ENCODE results near the gene KLHL24. TPM values are rescaled to one million over a fixed set of nuclear protein-coding genes. Genes with fewer than 3 reads are reported as not detected.
"Not testable (repeated sequence)": the region's sequence is repeated elsewhere in the genome, so short reads cannot be mapped to it uniquely, and the experiment has no call there.

The KLHL24 gene
- total RNA-seq, 2 donors from 2014 or later: 42.2 to 42.8 TPM

DNA sequence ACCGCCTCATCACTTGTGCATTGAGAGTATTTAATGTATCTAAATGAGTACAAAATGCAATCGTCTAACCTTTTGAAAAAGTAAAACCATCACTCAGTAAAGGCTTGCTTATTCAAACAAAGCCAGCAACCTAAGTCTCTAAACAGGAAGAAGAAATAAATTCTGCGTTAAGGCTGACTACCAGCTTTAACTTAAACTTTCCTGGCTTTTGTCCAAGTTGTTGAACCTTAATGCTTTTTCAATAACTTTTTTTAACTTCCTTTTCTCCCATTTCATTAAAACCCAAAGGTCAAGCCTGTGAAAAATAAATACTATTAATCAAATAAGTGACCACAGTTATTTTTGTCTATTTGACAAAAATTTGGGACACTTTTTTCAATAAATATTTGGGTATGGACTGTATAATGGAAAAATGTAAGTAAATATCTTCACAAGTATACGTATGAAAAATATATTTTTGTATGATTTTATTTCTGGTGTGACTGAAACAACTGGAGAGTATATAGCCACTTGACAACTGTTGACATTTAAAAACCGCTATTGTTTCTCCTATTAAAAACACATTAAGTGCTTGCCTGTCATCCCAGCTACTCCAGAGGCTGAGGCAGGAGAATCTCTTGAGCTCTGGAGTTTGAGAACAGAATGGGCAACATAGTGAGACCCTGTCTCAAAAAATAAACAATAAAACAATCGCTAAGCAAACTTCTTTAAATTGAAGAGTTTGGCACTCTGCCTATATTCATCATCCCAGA lies 2.9 kb downstream of the KLHL24 start:
- ATAC-seq (replicated peaks in 1 of 2) (no peak), DNase-seq (no peak)
- no peaks in the 10 kb centered on the region for H3K27me3 Mint-ChIP-seq (ENCODE audit: low read depth)
- peak overlapping the region; percentile 93 for H3K27ac Mint-ChIP-seq
- peaks cover 0 to 1% of the 10 kb centered on the region in 2 donors for H3K36me3 Mint-ChIP-seq (ENCODE audit: insufficient read depth in 2 of 2)
- no peaks in the 10 kb centered on the region for H3K9me3 Mint-ChIP-seq
- H3K4me3 Mint-ChIP-seq: peak overlapping the region; percentile 94 to 95
- H3K4me1 Mint-ChIP-seq (ENCODE audit: low read depth): peaks cover 58% of the 10 kb centered on the region

DNA sequence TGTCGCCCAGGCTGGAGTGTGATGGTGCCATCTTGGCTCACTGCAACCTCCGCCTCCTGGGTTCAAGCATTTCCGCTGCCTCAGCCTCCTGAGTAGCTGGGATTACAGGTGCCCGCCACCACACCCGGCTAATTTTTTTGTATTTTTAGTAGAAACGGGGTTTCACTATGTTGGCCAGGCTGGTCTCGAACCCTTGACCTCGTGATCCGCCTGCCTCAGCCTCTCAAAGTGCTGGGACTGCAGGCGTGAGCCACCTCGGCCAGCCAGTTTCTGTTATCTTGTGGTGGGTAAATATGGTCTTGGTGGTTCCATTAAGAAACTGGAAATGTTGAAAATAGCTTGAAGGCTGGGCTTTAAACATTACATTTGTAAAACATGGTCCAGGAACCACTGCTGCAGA lies 5.2 kb downstream of the KLHL24 start:
- H3K27me3 Mint-ChIP-seq (ENCODE audit: low read depth); H3K4me3 Mint-ChIP-seq; ATAC-seq (replicated peaks in 1 of 2); H3K27ac Mint-ChIP-seq; H3K36me3 Mint-ChIP-seq (ENCODE audit: insufficient read depth in 2 of 2); H3K9me3 Mint-ChIP-seq; DNase-seq: not testable (repeated sequence)
- H3K4me1 Mint-ChIP-seq (ENCODE audit: low read depth): peaks cover 51% of the 10 kb centered on the region

DNA sequence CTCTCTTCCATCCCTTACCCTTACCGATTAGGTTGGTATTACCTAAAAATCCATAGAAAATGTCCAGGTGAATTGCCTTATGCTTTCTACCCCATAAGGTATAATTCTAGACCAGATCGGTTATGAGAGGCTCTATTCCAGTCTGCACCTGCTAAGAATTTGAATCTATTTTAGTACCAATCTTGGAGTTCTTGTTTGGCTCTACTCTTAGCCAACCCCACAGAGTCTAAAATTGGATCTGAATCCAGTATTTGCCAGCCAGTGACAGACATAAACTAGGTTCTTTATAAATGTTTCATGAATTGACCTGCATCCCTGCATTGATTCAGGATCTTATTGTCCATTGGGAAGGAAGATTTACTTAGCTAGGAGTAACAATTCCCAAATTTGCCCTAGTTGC lies 6.5 kb downstream of the KLHL24 start:
- Mint-ChIP-seq H3K9me3 (no peaks in the 10 kb centered on the region), H3K27me3 (ENCODE audit: low read depth) (no peaks in the 10 kb centered on the region), H3K4me1 (ENCODE audit: low read depth) (peaks cover 50% of the 10 kb centered on the region), H3K4me3 (no peak overlapping the region), H3K36me3 (ENCODE audit: insufficient read depth in 2 of 2) (peaks cover 0 to 6% of the 10 kb centered on the region in 2 donors), H3K27ac (no peak overlapping the region)
- ATAC-seq (replicated peaks in 1 of 2) (no peak), DNase-seq (no peak)

DNA sequence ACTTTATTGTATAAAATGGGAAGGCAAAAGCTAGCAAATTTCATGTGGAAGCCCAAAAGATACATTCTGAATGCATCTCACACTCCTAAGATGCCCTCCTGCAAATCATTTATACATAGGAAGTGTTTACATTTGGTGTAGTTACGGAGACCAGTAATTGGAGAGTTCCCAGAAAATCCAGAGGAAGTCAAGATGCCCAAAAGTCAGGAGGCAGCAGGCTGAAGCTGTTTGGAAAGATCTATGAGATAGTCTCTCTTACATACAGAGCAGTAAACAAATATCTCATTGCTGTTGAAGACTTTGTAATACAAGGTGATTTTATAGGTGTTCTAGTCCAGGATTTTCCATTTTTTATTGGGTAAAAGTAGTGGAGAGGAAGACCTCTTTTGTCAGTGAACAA lies 8.8 kb downstream of the KLHL24 start:
- H3K27me3 Mint-ChIP-seq (ENCODE audit: low read depth): no peaks in the 10 kb centered on the region
- no peak for DNase-seq
- no peak for ATAC-seq (replicated peaks in 1 of 2)
- H3K4me1 Mint-ChIP-seq (ENCODE audit: low read depth): peaks cover 26% of the 10 kb centered on the region
- no peak overlapping the region for H3K27ac Mint-ChIP-seq
- peaks cover 0 to 6% of the 10 kb centered on the region in 2 donors for H3K36me3 Mint-ChIP-seq (ENCODE audit: insufficient read depth in 2 of 2)
- no peak overlapping the region for H3K4me3 Mint-ChIP-seq
- H3K9me3 Mint-ChIP-seq: no peaks in the 10 kb centered on the region

- H3K27ac Mint-ChIP-seq: no peak overlapping the region
- DNase-seq (no peak), ATAC-seq (replicated peaks in 1 of 2) (no peak)
- H3K4me3 Mint-ChIP-seq: no peak overlapping the region
- peaks cover 0 to under 1% of the 10 kb centered on the region in 2 donors for H3K9me3 Mint-ChIP-seq
- H3K27me3 Mint-ChIP-seq (ENCODE audit: low read depth): no peaks in the 10 kb centered on the region
- H3K36me3 Mint-ChIP-seq (ENCODE audit: insufficient read depth in 2 of 2): peaks cover under 1 to 13% of the 10 kb centered on the region in 2 donors
- peaks cover 16% of the 10 kb centered on the region for H3K4me1 Mint-ChIP-seq (ENCODE audit: low read depth)
Observed at GRCh38 chr3:183645254-183645653, 9.8 kb downstream of the KLHL24 start.

- no peaks in the 10 kb centered on the region for H3K27me3 Mint-ChIP-seq (ENCODE audit: low read depth)
- no peaks in the 10 kb centered on the region for H3K4me1 Mint-ChIP-seq (ENCODE audit: low read depth)
- no peak overlapping the region for H3K27ac Mint-ChIP-seq
- DNase-seq (no peak), ATAC-seq (replicated peaks in 1 of 2) (no peak)
- H3K36me3 Mint-ChIP-seq (ENCODE audit: insufficient read depth in 2 of 2): peaks cover 19 to 38% of the 10 kb centered on the region in 2 donors
- no peak overlapping the region for H3K4me3 Mint-ChIP-seq
- H3K9me3 Mint-ChIP-seq: peaks cover 7 to 13% of the 10 kb centered on the region in 2 donors
Observed at GRCh38 chr3:183650554-183650953, 15.1 kb downstream of the KLHL24 start.

- peaks cover 25 to 43% of the 10 kb centered on the region in 2 donors for H3K36me3 Mint-ChIP-seq (ENCODE audit: insufficient read depth in 2 of 2)
- DNase-seq: no peak
- peaks cover 8 to 13% of the 10 kb centered on the region in 2 donors for H3K9me3 Mint-ChIP-seq
Observed at GRCh38 chr3:183653209-183654064, 18.0 kb downstream of the KLHL24 start.

DNA sequence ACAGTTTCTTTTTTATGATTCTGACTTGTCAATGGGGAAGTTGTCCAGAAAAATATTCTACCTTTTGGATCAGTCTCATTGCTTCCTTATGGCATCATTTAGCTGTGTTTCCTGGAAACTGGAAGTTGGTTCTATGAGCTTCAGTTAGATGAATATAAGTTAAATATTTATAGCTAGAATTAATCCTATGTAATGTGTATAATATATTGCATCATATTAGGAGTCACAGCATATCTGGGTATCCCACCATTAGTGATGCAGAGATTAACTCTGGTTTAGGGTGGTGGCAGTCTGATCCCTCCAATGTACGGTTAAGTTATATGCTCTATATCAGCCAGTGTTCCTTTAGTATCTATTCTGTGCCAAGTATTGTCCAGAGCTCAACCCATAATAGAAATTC lies 19.3 kb downstream of the KLHL24 start:
- DNase-seq (no peak), ATAC-seq (replicated peaks in 1 of 2) (no peak)
- Mint-ChIP-seq H3K27me3 (ENCODE audit: low read depth) (no peaks in the 10 kb centered on the region), H3K4me3 (no peak overlapping the region), H3K9me3 (peaks cover 8 to 13% of the 10 kb centered on the region in 2 donors), H3K36me3 (ENCODE audit: insufficient read depth in 2 of 2) (peaks cover 25 to 42% of the 10 kb centered on the region in 2 donors), H3K4me1 (ENCODE audit: low read depth) (peaks cover 5% of the 10 kb centered on the region), H3K27ac (no peak overlapping the region)

More at GRCh38 chr3:183653209-183654064, 18.0 kb downstream of the KLHL24 start:
- Mint-ChIP-seq H3K27ac (peak overlapping the region; percentile 71), H3K27me3 (ENCODE audit: low read depth) (no peaks in the 10 kb centered on the region), H3K4me1 (ENCODE audit: low read depth) (no peaks in the 10 kb centered on the region), H3K4me3 (no peak overlapping the region)
- no peak for ATAC-seq (replicated peaks in 1 of 2)

DNA sequence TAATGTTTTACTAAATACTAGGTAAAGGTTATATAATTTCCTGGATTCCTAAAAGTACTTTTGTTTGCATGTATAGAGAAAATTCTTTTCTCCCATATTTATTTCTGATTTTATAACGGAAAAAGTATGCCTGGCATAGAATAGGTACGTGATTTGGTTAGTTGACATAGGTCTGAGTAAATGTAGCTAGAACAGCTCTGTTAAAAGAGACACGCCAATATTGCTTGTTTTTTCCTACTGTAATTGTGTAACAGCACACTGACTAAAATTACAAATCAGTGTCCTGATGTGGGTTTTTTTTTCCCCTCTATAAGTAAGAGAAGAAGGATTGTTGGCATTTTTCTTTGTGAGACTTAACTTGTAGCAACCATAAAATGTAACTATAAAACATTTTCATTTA lies 26.7 kb downstream of the KLHL24 start:
- H3K36me3 Mint-ChIP-seq (ENCODE audit: insufficient read depth in 2 of 2): peaks cover 3 to 10% of the 10 kb centered on the region in 2 donors
- H3K4me1 Mint-ChIP-seq (ENCODE audit: low read depth): peaks cover 13% of the 10 kb centered on the region
- no peak overlapping the region for H3K4me3 Mint-ChIP-seq
- H3K27ac Mint-ChIP-seq: no peak overlapping the region
- no peak for ATAC-seq (replicated peaks in 1 of 2)
- no peaks in the 10 kb centered on the region for H3K9me3 Mint-ChIP-seq
- no peaks in the 10 kb centered on the region for H3K27me3 Mint-ChIP-seq (ENCODE audit: low read depth)
- DNase-seq: no peak

DNA sequence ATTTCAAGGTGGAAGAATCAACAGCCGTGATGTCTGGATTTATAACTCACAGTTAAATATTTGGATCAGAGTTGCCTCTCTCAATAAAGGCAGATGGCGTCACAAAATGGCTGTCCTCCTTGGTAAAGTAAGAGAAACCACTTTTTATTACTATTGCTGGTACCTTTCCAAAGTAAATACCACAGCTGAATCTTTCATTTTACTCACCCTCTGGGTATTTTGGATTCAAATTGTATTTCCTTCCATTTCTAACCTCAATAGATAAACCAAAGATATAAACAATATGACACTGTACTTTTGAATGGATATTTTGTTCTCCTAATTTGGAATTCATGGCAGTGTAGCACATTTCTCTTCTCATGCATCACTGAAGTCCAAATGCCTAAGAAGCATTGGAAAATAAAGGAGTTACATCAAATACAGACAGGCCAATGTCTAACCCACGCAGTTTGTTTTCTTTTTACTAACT lies 29.5 kb downstream of the KLHL24 start:
- no peak overlapping the region for H3K4me3 Mint-ChIP-seq
- H3K27me3 Mint-ChIP-seq (ENCODE audit: low read depth): no peaks in the 10 kb centered on the region
- H3K9me3 Mint-ChIP-seq: no peaks in the 10 kb centered on the region
- peaks cover 8% of the 10 kb centered on the region for H3K4me1 Mint-ChIP-seq (ENCODE audit: low read depth)
- H3K36me3 Mint-ChIP-seq (ENCODE audit: insufficient read depth in 2 of 2): peaks cover 2 to 7% of the 10 kb centered on the region in 2 donors
- ATAC-seq (replicated peaks in 1 of 2): no peak
- H3K27ac Mint-ChIP-seq: no peak overlapping the region
- no peak for DNase-seq

DNA sequence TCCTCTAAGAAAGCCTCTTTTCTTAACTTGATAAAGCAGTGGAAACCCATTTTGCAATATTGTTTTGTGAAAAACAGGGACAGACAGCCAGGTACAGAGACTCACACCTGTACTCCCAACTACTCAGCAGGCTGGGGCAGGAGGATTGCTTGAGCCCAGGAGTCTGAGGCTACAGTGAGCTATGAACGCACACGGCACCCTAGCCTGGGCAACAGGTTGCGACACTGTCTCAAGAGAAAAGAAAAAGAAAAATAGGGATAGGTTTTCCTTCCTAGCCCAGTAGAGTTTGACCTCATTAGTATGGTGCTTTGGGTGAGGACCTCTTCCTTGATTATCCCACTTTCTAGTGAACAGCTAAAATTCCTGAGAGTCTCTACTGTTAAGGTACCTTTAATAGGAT lies 44.6 kb downstream of the KLHL24 start:
- ATAC-seq (replicated peaks in 1 of 2): no peak
- H3K36me3 Mint-ChIP-seq (ENCODE audit: insufficient read depth in 2 of 2): no peaks in the 10 kb centered on the region

DNA sequence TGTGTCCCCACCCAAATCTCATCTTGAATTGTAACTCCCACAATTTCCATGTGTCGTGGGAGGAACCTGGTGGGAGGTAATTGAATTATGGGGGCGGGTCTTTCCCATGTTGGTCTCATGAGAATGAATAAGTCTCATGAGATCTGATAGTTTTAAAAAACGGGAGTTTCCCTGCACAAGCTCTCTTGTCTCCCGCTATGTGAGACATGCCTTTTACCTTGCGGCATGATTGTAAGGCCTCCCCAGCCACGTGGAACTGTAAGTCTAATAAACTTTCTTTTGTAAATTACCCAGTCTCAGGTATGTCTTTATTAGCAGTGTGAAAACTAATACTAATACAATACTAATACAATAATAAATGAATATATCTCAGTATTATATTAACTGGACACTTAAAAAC lies 52.3 kb downstream of the KLHL24 start:
- ATAC-seq (replicated peaks in 1 of 2) (no peak), DNase-seq (no peak)
- H3K27ac Mint-ChIP-seq: no peak overlapping the region
- H3K9me3 Mint-ChIP-seq: no peaks in the 10 kb centered on the region
- H3K4me3 Mint-ChIP-seq: no peak overlapping the region
- H3K27me3 Mint-ChIP-seq (ENCODE audit: low read depth): no peaks in the 10 kb centered on the region
- peaks cover under 1% of the 10 kb centered on the region for H3K4me1 Mint-ChIP-seq (ENCODE audit: low read depth)
- H3K36me3 Mint-ChIP-seq (ENCODE audit: insufficient read depth in 2 of 2): no peaks in the 10 kb centered on the region

More for the DNA sequence above, 44.6 kb downstream of the KLHL24 start:
- peaks cover 7% of the 10 kb centered on the region for H3K4me1 Mint-ChIP-seq (ENCODE audit: low read depth)
- no peaks in the 10 kb centered on the region for H3K27me3 Mint-ChIP-seq (ENCODE audit: low read depth)
- no peak for DNase-seq
- H3K9me3 Mint-ChIP-seq: no peaks in the 10 kb centered on the region
- H3K4me3 Mint-ChIP-seq: no peak overlapping the region
- H3K27ac Mint-ChIP-seq: no peak overlapping the region

- H3K27ac Mint-ChIP-seq: no peak overlapping the region
- DNase-seq (no peak), ATAC-seq (replicated peaks in 1 of 2) (no peak)
- H3K27me3 Mint-ChIP-seq (ENCODE audit: low read depth): no peaks in the 10 kb centered on the region
- H3K36me3 Mint-ChIP-seq (ENCODE audit: insufficient read depth in 2 of 2): no peaks in the 10 kb centered on the region
- H3K9me3 Mint-ChIP-seq: no peaks in the 10 kb centered on the region
- no peaks in the 10 kb centered on the region for H3K4me1 Mint-ChIP-seq (ENCODE audit: low read depth)
- H3K4me3 Mint-ChIP-seq: no peak overlapping the region
Observed at GRCh38 chr3:183688874-183689273, 53.5 kb downstream of the KLHL24 start.

Data from activated T-cell treated with anti-CD3 and anti-CD28 coated beads, Interleukin-2, amount 50 U/mL, for 72 hours (primary cell).